Measurements from ENCODE around the gene PABPC3. TPM values are rescaled to one million over a fixed set of nuclear protein-coding genes. Genes with fewer than 3 reads are reported as not detected.

PABPC3 gene
- total RNA-seq, 1 experiment from 2014 or later: 0.59 TPM

DNA sequence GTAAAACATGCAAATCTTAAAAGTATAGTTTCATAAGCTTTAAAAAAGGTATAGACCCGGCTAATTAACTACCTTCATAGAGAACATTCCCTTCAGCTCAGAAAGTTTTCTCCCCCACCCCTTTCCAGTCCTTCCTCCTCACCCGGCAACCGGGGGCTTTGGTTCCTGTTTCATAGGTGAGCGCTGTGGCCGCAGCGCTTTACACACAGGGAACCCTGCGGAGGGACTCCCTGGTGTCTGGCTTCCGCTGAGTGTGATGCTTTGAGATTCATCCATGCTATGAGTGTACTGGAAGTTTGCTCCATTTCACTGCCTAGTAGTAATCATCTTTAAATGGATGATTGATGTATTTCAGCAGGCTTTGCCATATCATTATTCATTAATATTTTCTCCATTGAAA lies 26.0 kb upstream of the PABPC3 start:
- no TSS peak for BruUV-seq (replicated peaks)
- no peak for DNase-seq
- H3K4me1 ChIP-seq: no peaks in the 10 kb centered on the region
- Mint-ChIP-seq H3K4me1 (ENCODE audit: low read depth, unreplicated experiment) (no peaks in the 10 kb centered on the region), H3K9me3 (ENCODE audit: unreplicated experiment) (no peaks in the 10 kb centered on the region), H3K27ac (ENCODE audit: unreplicated experiment) (no peak overlapping the region), H3K36me3 (ENCODE audit: insufficient read depth, unreplicated experiment) (no peaks in the 10 kb centered on the region), H3K4me3 (ENCODE audit: unreplicated experiment) (no peak overlapping the region), H3K27me3 (ENCODE audit: insufficient read depth, unreplicated experiment) (peaks cover 11% of the 10 kb centered on the region)
- no peak for TF ChIP-seq CTCF (IDR thresholded peaks at IDR 0.05; ENCODE audit: insufficient read depth in 1 of 2, low read depth in 1 of 2, low read length in 1 of 2, severe bottlenecking in 1 of 2, unreplicated experiment in 1 of 2)
- H3K4me3 ChIP-seq (ENCODE audit: low read depth, low read length): no peak overlapping the region
- intact Hi-C loops (cut with micrococcal nuclease; ENCODE audit: unreplicated experiment): no loop called here
- no peaks in the 10 kb centered on the region; the same call in 1 of the 2 replicates for H3K27me3 ChIP-seq (replicated peaks; ENCODE audit: control insufficient read depth, insufficient read depth, low read length)
- POLR2A ChIA-PET: no interaction called here
- no peaks in the 10 kb centered on the region for H3K9me3 ChIP-seq
- CTCF ChIA-PET: no interaction called here
- no peaks in the 10 kb centered on the region for H3K36me3 ChIP-seq (ENCODE audit: control insufficient read depth, insufficient read depth, low read length)

- DNase-seq: no peak
- Histone ChIP-seq H3K27me3 (replicated peaks; ENCODE audit: control insufficient read depth, insufficient read depth, low read length) (no peaks in the 10 kb centered on the region; the same call in 1 of the 2 replicates), H3K4me1 (no peaks in the 10 kb centered on the region), H3K4me3 (ENCODE audit: low read depth, low read length) (no peak overlapping the region), H3K36me3 (ENCODE audit: control insufficient read depth, insufficient read depth, low read length) (no peaks in the 10 kb centered on the region), H3K9me3 (0 out of 2 replicates have a peak, but pooled peaks cover 4% of the 10 kb centered on the region)
- intact Hi-C loops (cut with micrococcal nuclease; ENCODE audit: unreplicated experiment): no loop called here
- Mint-ChIP-seq H3K4me3 (ENCODE audit: unreplicated experiment) (no peak overlapping the region), H3K9me3 (ENCODE audit: unreplicated experiment) (no peaks in the 10 kb centered on the region), H3K27me3 (ENCODE audit: insufficient read depth, unreplicated experiment) (peaks cover 5% of the 10 kb centered on the region), H3K27ac (ENCODE audit: unreplicated experiment) (no peak overlapping the region), H3K36me3 (ENCODE audit: insufficient read depth, unreplicated experiment) (no peaks in the 10 kb centered on the region), H3K4me1 (ENCODE audit: low read depth, unreplicated experiment) (no peaks in the 10 kb centered on the region)
- ChIA-PET CTCF (no interaction called here), POLR2A (no interaction called here)
- TF ChIP-seq CTCF (IDR thresholded peaks at IDR 0.05; ENCODE audit: insufficient read depth in 1 of 2, low read depth in 1 of 2, low read length in 1 of 2, severe bottlenecking in 1 of 2, unreplicated experiment in 1 of 2): no peak
- BruUV-seq (replicated peaks): no TSS peak
Measured at GRCh38 chr13:25080773-25081172, 15.2 kb upstream of the PABPC3 start.

GRCh38 chr13:25084096-25084495 lies 11.8 kb upstream of the PABPC3 start:
- Mint-ChIP-seq H3K27me3 (ENCODE audit: insufficient read depth, unreplicated experiment) (peaks cover 2% of the 10 kb centered on the region), H3K4me1 (ENCODE audit: low read depth, unreplicated experiment) (no peaks in the 10 kb centered on the region), H3K4me3 (ENCODE audit: unreplicated experiment) (no peak overlapping the region), H3K27ac (ENCODE audit: unreplicated experiment) (no peak overlapping the region), H3K36me3 (ENCODE audit: insufficient read depth, unreplicated experiment) (no peaks in the 10 kb centered on the region), H3K9me3 (ENCODE audit: unreplicated experiment) (no peaks in the 10 kb centered on the region)
- intact Hi-C loops (cut with micrococcal nuclease; ENCODE audit: unreplicated experiment): no loop called here
- H3K4me1 ChIP-seq: no peaks in the 10 kb centered on the region
- no peak for TF ChIP-seq CTCF (IDR thresholded peaks at IDR 0.05; ENCODE audit: insufficient read depth in 1 of 2, low read depth in 1 of 2, low read length in 1 of 2, severe bottlenecking in 1 of 2, unreplicated experiment in 1 of 2)
- no peak overlapping the region for H3K4me3 ChIP-seq (ENCODE audit: low read depth, low read length)
- H3K9me3 ChIP-seq: 0 out of 2 replicates have a peak, but pooled peaks cover 4% of the 10 kb centered on the region
- no peak for DNase-seq
- H3K27me3 ChIP-seq (replicated peaks; ENCODE audit: control insufficient read depth, insufficient read depth, low read length): no peaks in the 10 kb centered on the region; the same call in 1 of the 2 replicates
- H3K36me3 ChIP-seq (ENCODE audit: control insufficient read depth, insufficient read depth, low read length): no peaks in the 10 kb centered on the region
- ChIA-PET CTCF (interaction anchor here (1.7 kb wide), 1 partner anchor 30 kb away, joined by 7 read pairs; no protein-coding TSS in a partner anchor), POLR2A (no interaction called here)
- no TSS peak for BruUV-seq (replicated peaks)
